PC-3 (cell line): Measurements from ENCODE around the gene AIG1. TPM values are rescaled to one million over a fixed set of nuclear protein-coding genes. Genes with fewer than 3 reads are reported as not detected.
A peak's percentile ranks its signal among the peaks of the same experiment; 100 is the strongest.

Experiments
- ATAC-seq: fragments of 200-7000 bp; cut with Tn5 transposase; 2 replicates; pipeline ENCODE4 v1.9.1; 2020; ENCODE audit warnings: mild to moderate bottlenecking, moderate library complexity
- BruUV-seq: library from RNA; stranded (reverse); fragments of 400-500 nt; replicated peaks from 2 replicates; lab custom pipeline; 2021; lab: Mats Ljungman, UMichigan
- CTCF ChIA-PET: fragments of 300-600 bp; sonication (Branson Sonifier 250); formaldehyde crosslinking; loops from one replicate; lab custom pipeline; 2022; ENCODE audit warnings: antibody characterized with exemption; lab: Charles Lee
- POLR2A ChIA-PET: fragments of 300-600 bp; sonication (Branson Sonifier 250); formaldehyde crosslinking; loops from one replicate; lab custom pipeline; 2022; ENCODE audit warnings: antibody characterized with exemption; ENCODE audit not compliant: unreplicated experiment; lab: Charles Lee
- DNase-seq: peaks from one replicate; pipeline ENCODE4 v3.0.0-alpha.2; 2015
- H2AFZ ChIP-seq: fragments of 300-600 bp; sonication (generic); 2 replicates; pipeline ENCODE4 v1.6.0; 2016; ENCODE audit warnings: antibody characterized with exemption, low read length
- H3F3A ChIP-seq: fragments of 300-600 bp; sonication (generic); one replicate; pipeline ENCODE4 v1.6.0; 2017; ENCODE audit warnings: antibody characterized with exemption, low read length, control low read depth, mild to moderate bottlenecking; ENCODE audit not compliant: unreplicated experiment
- H3K27ac ChIP-seq: fragments of 300-600 bp; sonication (generic); 2 replicates; pipeline ENCODE4 v1.5.1; 2016; ENCODE audit warnings: mild to moderate bottlenecking, low read length
- H3K27me3 ChIP-seq: fragments of 300-600 bp; sonication (generic); 2 replicates; pipeline ENCODE4 v1.6.1; 2016; ENCODE audit warnings: low read length, mixed read lengths
- H3K36me3 ChIP-seq: fragments of 300-600 bp; sonication (generic); 2 replicates; pipeline ENCODE4 v1.6.1; 2016; ENCODE audit warnings: low read depth, mixed run types, low read length, mixed read lengths
- H3K4me1 ChIP-seq: fragments of 300-600 bp; sonication (generic); 2 replicates; pipeline ENCODE4 v1.5.1; 2016; ENCODE audit warnings: low read length; ENCODE audit not compliant: insufficient read depth
- H3K4me2 ChIP-seq: fragments of 300-600 bp; sonication (generic); 2 replicates; pipeline ENCODE4 v1.6.0; 2016; ENCODE audit warnings: low read length
- H3K4me3 ChIP-seq: fragments of 300-600 bp; sonication (generic); 2 replicates; pipeline ENCODE4 v1.5.1; 2016; ENCODE audit warnings: mild to moderate bottlenecking, low read length, mixed read lengths
- H3K79me2 ChIP-seq: fragments of 300-600 bp; sonication (generic); 2 replicates; pipeline ENCODE4 v1.6.1; 2017; ENCODE audit warnings: low read length, mixed read lengths
- H3K9ac ChIP-seq: fragments of 300-600 bp; sonication (generic); 2 replicates; pipeline ENCODE4 v1.6.0; 2016; ENCODE audit warnings: mild to moderate bottlenecking, low read length
- H3K9me2 ChIP-seq: fragments of 300-600 bp; sonication (generic); replicated peaks from 2 replicates; pipeline ENCODE4 v1.6.1; 2016; ENCODE audit warnings: mixed run types, low read length, mixed read lengths
- H3K9me3 ChIP-seq: fragments of 300-600 bp; sonication (generic); 2 replicates; pipeline ENCODE4 v1.6.1; 2016; ENCODE audit warnings: low read length, mixed read lengths
- H4K20me1 ChIP-seq: fragments of 300-600 bp; sonication (generic); 2 replicates; pipeline ENCODE4 v1.6.1; 2016; ENCODE audit warnings: low read length, mixed read lengths
- CTCF ChIP-seq: fragments of 300-600 bp; sonication (generic); conservative IDR thresholded peaks from 2 replicates; pipeline ENCODE4 v1.5.1; 2017; ENCODE audit warnings: antibody characterized with exemption, low read depth, mild to moderate bottlenecking, low read length
- EZH2 ChIP-seq: fragments of 300-600 bp; sonication (generic); IDR thresholded peaks from one replicate; pipeline ENCODE4 v1.6.1; 2017; ENCODE audit warnings: antibody characterized with exemption, mild to moderate bottlenecking, low read length; ENCODE audit not compliant: unreplicated experiment
- EZH2phosphoT487 ChIP-seq: fragments of 300-600 bp; sonication (generic); IDR thresholded peaks from 2 replicates; pipeline ENCODE4 v1.6.1; 2018; ENCODE audit warnings: mild to moderate bottlenecking, antibody characterized with exemption, low read length, borderline replicate concordance
- intact Hi-C: fragments of 100-400 bp; cut with micrococcal nuclease; formaldehyde crosslinking; loops from 2 replicates; pipeline ENCODE4 v1.9.0; 2023
- total RNA-seq: library from RNA; depleted of rRNA; stranded (reverse); fragments of >200 nt; gene quantifications from 2 replicates; pipeline ENCODE4 v1.2.3, GENCODE V29; 2014

The AIG1 gene
- total RNA-seq, 1 experiment from 2014 or later = 32.7 TPM

- no peak for TF ChIP-seq EZH2
- TF ChIP-seq EZH2phosphoT487 = no peak
- no peak for TF ChIP-seq CTCF
- Histone ChIP-seq H3K9me3 (no peaks in the 10 kb centered on the region), H2AFZ (no peak overlapping the region), H3K27ac (no peak overlapping the region), H3K4me3 (no peak overlapping the region), H3K79me2 (no peaks in the 10 kb centered on the region), H3K9me2 (no peaks in the 10 kb centered on the region), H3K9ac (no peak overlapping the region), H3F3A (no peaks in the 10 kb centered on the region), H3K4me2 (no peak overlapping the region), H3K27me3 (no peaks in the 10 kb centered on the region), H4K20me1 (no peaks in the 10 kb centered on the region), H3K4me1 (no peaks in the 10 kb centered on the region; the same call in 1 of the 2 replicates), H3K36me3 (no peaks in the 10 kb centered on the region)
- ATAC-seq = no peak
- peak; percentile 1 for DNase-seq
- no TSS peak for BruUV-seq
- CTCF ChIA-PET = no interaction called here
- POLR2A ChIA-PET = no interaction called here
- intact Hi-C loops = no loop called here
Observed at GRCh38 chr6:143191361-143191760, 130.7 kb downstream of the AIG1 start.

GRCh38 chr6:143192766-143193165 lies 132.1 kb downstream of the AIG1 start:
- Histone ChIP-seq H3F3A (no peaks in the 10 kb centered on the region), H3K27me3 (no peaks in the 10 kb centered on the region), H3K9ac (no peak overlapping the region), H3K4me3 (no peak overlapping the region), H3K9me2 (no peaks in the 10 kb centered on the region), H3K79me2 (no peaks in the 10 kb centered on the region), H4K20me1 (no peaks in the 10 kb centered on the region), H2AFZ (no peak overlapping the region), H3K4me1 (no peaks in the 10 kb centered on the region; the same call in 1 of the 2 replicates), H3K36me3 (no peaks in the 10 kb centered on the region), H3K27ac (no peak overlapping the region), H3K9me3 (no peaks in the 10 kb centered on the region), H3K4me2 (no peak overlapping the region)
- ATAC-seq = peak; percentile 31; the same call in 1 of the 2 replicates
- no peak for DNase-seq
- POLR2A ChIA-PET = no interaction called here
- intact Hi-C loops = no loop called here
- TF ChIP-seq EZH2phosphoT487 (no peak), CTCF (no peak), EZH2 (no peak)
- no TSS peak for BruUV-seq
- CTCF ChIA-PET = no interaction called here

GRCh38 chr6:143193571-143194094 lies 132.9 kb downstream of the AIG1 start:
- intact Hi-C loops = no loop called here
- Histone ChIP-seq H3K9ac (no peak overlapping the region), H3K4me3 (no peak overlapping the region), H3K27me3 (no peaks in the 10 kb centered on the region), H3K9me2 (no peaks in the 10 kb centered on the region), H3K27ac (no peak overlapping the region), H3K36me3 (no peaks in the 10 kb centered on the region), H3K4me2 (no peak overlapping the region), H3K4me1 (no peaks in the 10 kb centered on the region; the same call in 1 of the 2 replicates), H3K9me3 (no peaks in the 10 kb centered on the region), H3K79me2 (no peaks in the 10 kb centered on the region), H4K20me1 (no peaks in the 10 kb centered on the region), H2AFZ (no peak overlapping the region), H3F3A (no peaks in the 10 kb centered on the region)
- ChIA-PET CTCF (no interaction called here), POLR2A (no interaction called here)
- no TSS peak for BruUV-seq
- DNase-seq (no peak), ATAC-seq (no peak)
- TF ChIP-seq EZH2phosphoT487 = no peak
- TF ChIP-seq CTCF = no peak
- no peak for TF ChIP-seq EZH2
